ENCODE measurements around the gene MAP4K4. TPM values are rescaled to one million over a fixed set of nuclear protein-coding genes. Genes with fewer than 3 reads are reported as not detected.

Gene MAP4K4
- total RNA-seq, 4 donors from 2014 or later = 33.8 to 47.3 (median 35.7) TPM

DNA sequence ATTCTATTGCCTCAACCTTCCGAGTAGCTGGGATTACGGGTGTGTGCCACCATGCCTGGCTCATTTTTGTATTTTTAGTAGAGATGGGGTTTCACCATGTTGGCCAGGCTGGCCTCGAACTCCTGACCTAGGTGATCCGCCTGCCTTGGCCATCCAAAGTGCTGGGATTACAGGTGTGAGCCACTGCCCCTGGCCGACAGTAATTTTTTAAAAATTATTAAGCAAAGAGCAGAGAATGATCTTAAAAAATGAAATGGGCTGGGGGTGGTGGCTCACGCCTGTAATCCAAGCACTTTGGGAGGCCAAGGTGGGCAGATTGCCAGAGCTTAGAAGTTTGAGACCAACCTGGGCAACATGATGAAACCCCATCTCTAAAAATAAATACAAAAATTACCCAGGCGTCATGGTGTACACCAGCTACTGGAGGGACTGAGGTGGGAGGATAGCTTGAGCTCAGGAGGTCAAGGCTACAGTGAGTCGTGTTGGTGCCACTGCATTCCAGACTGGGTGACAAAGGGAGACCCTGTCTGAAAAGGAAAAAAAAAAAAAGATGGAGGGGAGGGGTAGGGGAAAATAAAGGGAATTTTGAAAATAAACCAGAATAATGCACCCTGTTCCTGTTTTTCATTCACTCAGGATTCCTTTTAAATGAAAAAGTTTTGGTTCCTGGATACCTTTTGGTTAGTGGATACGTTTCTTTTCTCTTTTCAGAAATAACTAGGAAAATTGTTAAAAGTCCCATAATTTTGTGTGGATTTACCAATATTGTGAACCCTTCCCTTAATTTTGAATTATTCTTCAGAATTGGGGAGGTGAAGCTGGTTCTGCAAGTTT is 33.9 kb downstream of the MAP4K4 start:
- no peak for DNase-seq
- H3K36me3 ChIP-seq = no peaks in the 10 kb centered on the region
- H3K4me3 ChIP-seq (replicated peaks in 1 of 3) = no peak overlapping the region
- WGBS, 2 donors = 87 to 91% methylated on average over 9 of the region's 9 CpGs
- H3K27ac ChIP-seq = no peak overlapping the region
- TF ChIP-seq POLR2A (IDR thresholded peaks at IDR 0.05) = no peak
- TF ChIP-seq, protein P1, sequence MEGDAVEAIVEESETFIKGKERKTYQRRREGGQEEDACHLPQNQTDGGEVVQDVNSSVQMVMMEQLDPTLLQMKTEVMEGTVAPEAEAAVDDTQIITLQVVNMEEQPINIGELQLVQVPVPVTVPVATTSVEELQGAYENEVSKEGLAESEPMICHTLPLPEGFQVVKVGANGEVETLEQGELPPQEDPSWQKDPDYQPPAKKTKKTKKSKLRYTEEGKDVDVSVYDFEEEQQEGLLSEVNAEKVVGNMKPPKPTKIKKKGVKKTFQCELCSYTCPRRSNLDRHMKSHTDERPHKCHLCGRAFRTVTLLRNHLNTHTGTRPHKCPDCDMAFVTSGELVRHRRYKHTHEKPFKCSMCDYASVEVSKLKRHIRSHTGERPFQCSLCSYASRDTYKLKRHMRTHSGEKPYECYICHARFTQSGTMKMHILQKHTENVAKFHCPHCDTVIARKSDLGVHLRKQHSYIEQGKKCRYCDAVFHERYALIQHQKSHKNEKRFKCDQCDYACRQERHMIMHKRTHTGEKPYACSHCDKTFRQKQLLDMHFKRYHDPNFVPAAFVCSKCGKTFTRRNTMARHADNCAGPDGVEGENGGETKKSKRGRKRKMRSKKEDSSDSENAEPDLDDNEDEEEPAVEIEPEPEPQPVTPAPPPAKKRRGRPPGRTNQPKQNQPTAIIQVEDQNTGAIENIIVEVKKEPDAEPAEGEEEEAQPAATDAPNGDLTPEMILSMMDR (IDR thresholded peaks at IDR 0.05) = no peak
- intact Hi-C loops (cut with DNase I) = no loop called here
- no peaks in the 10 kb centered on the region for H3K27me3 ChIP-seq
- H3K4me1 ChIP-seq = peaks cover 0 to 38% of the 10 kb centered on the region in 2 donors
- H3K9me3 ChIP-seq = no peaks in the 10 kb centered on the region

DNA sequence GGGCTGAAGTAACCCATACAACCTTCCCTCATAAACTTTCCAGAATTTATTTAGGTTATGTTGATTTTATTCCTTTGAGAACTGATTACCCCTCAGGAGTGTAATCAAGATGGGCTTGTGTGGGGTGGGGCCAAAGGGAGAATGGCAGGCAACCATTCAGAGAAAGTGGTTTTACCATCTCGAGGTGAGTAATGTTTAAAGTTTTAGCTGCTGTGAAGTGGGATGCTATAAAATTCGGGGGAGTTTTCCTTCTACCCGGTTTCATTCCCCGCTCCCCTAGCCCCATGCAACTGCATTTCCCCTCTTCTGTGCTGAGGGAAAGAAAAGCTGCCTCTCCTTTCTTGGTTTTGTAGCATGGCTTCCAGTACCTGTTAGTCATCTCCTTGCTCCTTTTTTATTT is 34.7 kb downstream of the MAP4K4 start:
- 83 to 90% methylated on average over 4 of the region's 4 CpGs for WGBS, 2 donors
- no peak overlapping the region for H3K27ac ChIP-seq
- H3K4me1 ChIP-seq = peaks cover 6 to 40% of the 10 kb centered on the region in 2 donors
- no peaks in the 10 kb centered on the region for H3K27me3 ChIP-seq
- TF ChIP-seq, protein P1 (IDR thresholded peaks at IDR 0.05) = no peak
- no peak for TF ChIP-seq POLR2A (IDR thresholded peaks at IDR 0.05)
- intact Hi-C loops (cut with DNase I) = no loop called here
- H3K36me3 ChIP-seq = no peaks in the 10 kb centered on the region
- H3K9me3 ChIP-seq = no peaks in the 10 kb centered on the region
- no peak for DNase-seq
- no peak overlapping the region for H3K4me3 ChIP-seq (replicated peaks in 1 of 3)

DNA sequence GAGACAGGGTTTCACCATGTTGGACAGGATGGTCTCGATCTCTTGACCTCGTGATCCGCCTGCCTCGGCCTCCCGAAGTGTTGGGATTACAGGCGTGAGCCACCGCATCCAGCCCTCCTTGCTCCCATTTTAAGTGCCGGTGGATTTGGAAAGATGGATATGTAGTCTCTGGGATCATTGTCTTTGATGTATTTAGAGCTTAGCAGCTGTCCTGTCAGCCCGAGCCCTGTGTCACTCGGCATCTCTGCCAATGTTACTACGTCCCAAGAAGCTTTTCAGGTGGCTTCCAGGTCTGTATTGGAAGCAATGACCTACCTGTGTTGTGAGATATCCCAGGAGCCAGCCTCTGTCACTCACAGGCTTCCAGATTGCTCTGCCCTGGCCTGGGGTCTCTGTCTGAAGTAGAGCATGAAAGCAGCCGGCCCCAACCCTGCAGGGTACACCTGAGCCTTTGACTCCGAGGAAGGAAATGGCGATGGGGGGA is 35.3 kb downstream of the MAP4K4 start:
- 93 to 95% methylated on average over 14 of the region's 14 CpGs for WGBS, 2 donors
- no peaks in the 10 kb centered on the region for H3K9me3 ChIP-seq
- no peaks in the 10 kb centered on the region for H3K27me3 ChIP-seq
- TF ChIP-seq, protein P1 (IDR thresholded peaks at IDR 0.05) = no peak
- TF ChIP-seq POLR2A (IDR thresholded peaks at IDR 0.05) = no peak
- intact Hi-C loops (cut with DNase I) = no loop called here
- H3K4me3 ChIP-seq (replicated peaks in 1 of 3) = no peak overlapping the region
- no peak overlapping the region for H3K27ac ChIP-seq
- H3K4me1 ChIP-seq = peaks cover 6 to 44% of the 10 kb centered on the region in 2 donors
- DNase-seq = no peak
- no peaks in the 10 kb centered on the region for H3K36me3 ChIP-seq

DNA sequence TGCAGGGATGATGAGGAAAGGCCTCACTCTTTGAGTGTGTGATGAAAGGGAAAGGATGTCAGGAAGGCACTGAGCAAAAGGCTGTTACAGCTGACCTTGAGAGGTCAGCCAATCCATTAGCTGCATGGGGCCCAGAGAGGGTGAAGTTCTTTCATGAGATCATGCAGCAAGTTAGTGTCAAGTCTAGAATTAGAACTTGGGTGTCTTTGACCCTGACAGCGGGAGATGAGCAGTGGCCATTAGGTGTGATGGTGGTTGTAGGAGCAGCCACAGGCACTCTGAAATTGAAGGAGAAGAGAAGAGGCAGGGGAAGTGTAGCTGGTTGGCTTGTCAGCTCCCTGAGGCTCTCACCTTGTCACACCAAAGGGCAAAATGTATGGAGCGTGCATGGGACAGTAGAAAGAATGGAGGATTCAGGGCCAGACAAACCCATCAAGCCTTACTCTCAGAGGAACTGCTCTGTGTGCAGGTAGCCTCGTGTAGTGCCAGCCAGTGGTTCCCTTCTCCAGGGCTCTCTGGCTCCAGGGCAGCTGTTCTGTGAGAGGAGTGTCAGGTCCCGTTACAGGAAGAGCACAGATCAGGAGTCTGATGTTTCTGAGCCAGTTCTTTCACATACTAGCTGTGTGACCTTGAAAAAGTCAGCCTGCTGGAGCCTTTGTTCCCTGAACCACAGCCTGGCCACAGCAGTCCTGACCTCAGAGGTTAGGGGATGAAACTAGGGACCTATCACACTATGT is 35.9 kb downstream of the MAP4K4 start:
- no peaks in the 10 kb centered on the region for H3K27me3 ChIP-seq
- no peaks in the 10 kb centered on the region for H3K9me3 ChIP-seq
- no peaks in the 10 kb centered on the region for H3K36me3 ChIP-seq
- H3K4me3 ChIP-seq (replicated peaks in 1 of 3) = no peak overlapping the region
- DNase-seq = no peak
- peaks cover 6 to 47% of the 10 kb centered on the region in 2 donors for H3K4me1 ChIP-seq
- no peak for TF ChIP-seq POLR2A (IDR thresholded peaks at IDR 0.05)
- TF ChIP-seq, protein P1 (IDR thresholded peaks at IDR 0.05) = no peak
- no peak overlapping the region for H3K27ac ChIP-seq
- 76 to 84% methylated on average over 3 to 4 of the region's 4 CpGs for WGBS, 2 donors
- intact Hi-C loops (cut with DNase I) = no loop called here

All from thyroid gland (tissue), 4 donors.